ENCODE measurements around the gene ST7L. TPM values are rescaled to one million over a fixed set of nuclear protein-coding genes. Genes with fewer than 3 reads are reported as not detected.

Gene ST7L
- total and polyA plus RNA-seq, 2 donors (not counting 3 experiments of a cell fraction or from before 2014, with no cell fraction given) = 12.3 to 28.4 TPM

DNA sequence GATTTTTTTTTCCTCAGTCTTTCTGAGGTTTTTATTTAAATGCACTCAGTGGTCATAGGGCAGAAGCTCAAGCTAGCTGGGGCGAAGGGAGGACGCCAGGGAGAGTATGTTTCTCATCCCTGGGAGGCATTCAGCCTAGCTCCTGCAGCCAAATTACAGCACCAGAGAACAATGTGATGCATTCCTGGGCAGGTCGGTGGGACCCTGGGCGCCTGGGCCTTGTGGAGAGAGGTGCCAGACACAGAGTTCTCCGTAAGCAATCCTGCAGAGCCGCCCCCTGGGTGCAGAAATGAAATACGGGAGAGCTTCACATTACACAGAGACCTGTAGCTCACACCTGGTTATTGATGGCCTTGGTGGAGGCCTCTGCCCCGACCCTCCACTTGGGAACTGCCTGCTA lies 94.7 kb downstream of the ST7L start:
- H3K9me3 ChIP-seq (replicated peaks; ENCODE audit: control insufficient read depth, insufficient read depth, low read length) = no peaks in the 10 kb centered on the region
- no TSS peak for BruUV-seq (replicated peaks)
- no peaks in the 10 kb centered on the region for H3K27me3 ChIP-seq (ENCODE audit: control insufficient read depth in 2 of 2, insufficient read depth in 2 of 2, low read length in 2 of 2)
- no peak overlapping the region for H3K27ac ChIP-seq (ENCODE audit: insufficient read depth, low read depth, low read length)
- no peaks in the 10 kb centered on the region for H4K20me1 ChIP-seq (replicated peaks; ENCODE audit: control insufficient read depth, extremely low read depth, insufficient read depth, low read length)
- no peak overlapping the region for H3K4me2 ChIP-seq (ENCODE audit: insufficient read depth, low read length)
- TF ChIP-seq, protein P1, sequence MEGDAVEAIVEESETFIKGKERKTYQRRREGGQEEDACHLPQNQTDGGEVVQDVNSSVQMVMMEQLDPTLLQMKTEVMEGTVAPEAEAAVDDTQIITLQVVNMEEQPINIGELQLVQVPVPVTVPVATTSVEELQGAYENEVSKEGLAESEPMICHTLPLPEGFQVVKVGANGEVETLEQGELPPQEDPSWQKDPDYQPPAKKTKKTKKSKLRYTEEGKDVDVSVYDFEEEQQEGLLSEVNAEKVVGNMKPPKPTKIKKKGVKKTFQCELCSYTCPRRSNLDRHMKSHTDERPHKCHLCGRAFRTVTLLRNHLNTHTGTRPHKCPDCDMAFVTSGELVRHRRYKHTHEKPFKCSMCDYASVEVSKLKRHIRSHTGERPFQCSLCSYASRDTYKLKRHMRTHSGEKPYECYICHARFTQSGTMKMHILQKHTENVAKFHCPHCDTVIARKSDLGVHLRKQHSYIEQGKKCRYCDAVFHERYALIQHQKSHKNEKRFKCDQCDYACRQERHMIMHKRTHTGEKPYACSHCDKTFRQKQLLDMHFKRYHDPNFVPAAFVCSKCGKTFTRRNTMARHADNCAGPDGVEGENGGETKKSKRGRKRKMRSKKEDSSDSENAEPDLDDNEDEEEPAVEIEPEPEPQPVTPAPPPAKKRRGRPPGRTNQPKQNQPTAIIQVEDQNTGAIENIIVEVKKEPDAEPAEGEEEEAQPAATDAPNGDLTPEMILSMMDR (IDR thresholded peaks at IDR 0.05; ENCODE audit: extremely low read depth in 1 of 2, insufficient read depth in 1 of 2, low read depth in 1 of 2, low read length in 2 of 2) = no peak
- no peak for TF ChIP-seq EZH2 (IDR thresholded peaks at IDR 0.05; ENCODE audit: borderline replicate concordance, low read depth, low read length, severe bottlenecking)
- TF ChIP-seq FOS (IDR thresholded peaks at IDR 0.05; ENCODE audit: borderline replicate concordance, insufficient read depth, low read length) = no peak
- TF ChIP-seq MYC (IDR thresholded peaks at IDR 0.05; ENCODE audit: low read depth, low read length) = no peak
- no peak for TF ChIP-seq POLR2AphosphoS5 (IDR thresholded peaks at IDR 0.05; ENCODE audit: insufficient read depth, low read depth, low read length)
- TF ChIP-seq, protein P2, sequence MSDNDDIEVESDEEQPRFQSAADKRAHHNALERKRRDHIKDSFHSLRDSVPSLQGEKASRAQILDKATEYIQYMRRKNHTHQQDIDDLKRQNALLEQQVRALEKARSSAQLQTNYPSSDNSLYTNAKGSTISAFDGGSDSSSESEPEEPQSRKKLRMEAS (IDR thresholded peaks at IDR 0.05; ENCODE audit: insufficient read depth, insufficient read length) = no peak
- TF ChIP-seq GATA2 (IDR thresholded peaks at IDR 0.05; ENCODE audit: insufficient read depth, insufficient read length, low read depth, low read length) = no peak
- TF ChIP-seq JUN (IDR thresholded peaks at IDR 0.05; ENCODE audit: borderline replicate concordance, insufficient read depth, insufficient read length, low read depth) = no peak
- TF ChIP-seq POLR2A (IDR thresholded peaks at IDR 0.05; ENCODE audit: low read depth, low read length) = no peak
- H3K4me3 ChIP-seq (replicated peaks in 1 of 3; ENCODE audit: insufficient read depth in 1 of 3, low read depth in 1 of 3, low read length in 3 of 3) = no peak overlapping the region
- DNase-seq (ENCODE audit: low read depth, low spot score) (no peak), FAIRE-seq (no peak)
- ChIA-PET CTCF (interaction anchor here (1.1 to 1.7 kb wide), 2 partner anchors 22 to 51 kb away, joined by 3 to 4 read pairs; no protein-coding TSS in a partner anchor), POLR2A (no interaction called here)
- peaks cover 2 to 5% of the 10 kb centered on the region in 2 experiments for H3K36me3 ChIP-seq (ENCODE audit: control insufficient read depth in 2 of 2, extremely low read depth in 1 of 2, insufficient read depth in 2 of 2, low read length in 2 of 2)
- dilution Hi-C loops (cut with MboI; ENCODE audit: extremely low pct_ligation_motif_present, low sequenced_read_pairs) (no loop called here), intact Hi-C loops (cut with micrococcal nuclease) (no loop called here)
- H3K79me2 ChIP-seq (ENCODE audit: control insufficient read depth, insufficient read depth, low read length) = no peaks in the 10 kb centered on the region
- H3K4me1 ChIP-seq (ENCODE audit: control insufficient read depth, extremely low read depth, insufficient read depth, low read length) = no peaks in the 10 kb centered on the region
- no peak overlapping the region for H2AFZ ChIP-seq (ENCODE audit: low read depth, low read length)
- no peak overlapping the region for H3K9ac ChIP-seq (replicated peaks; ENCODE audit: extremely low read depth, insufficient read depth, low read length)
- H3K9me1 ChIP-seq (replicated peaks; ENCODE audit: control insufficient read depth, extremely low read depth, insufficient read depth, low read length) = no peaks in the 10 kb centered on the region
